Epithelial cell of esophagus (primary cell): Measurements from ENCODE around the gene NKX1-2.

ENCODE experiments used
- DNase-seq: peaks from one replicate; pipeline ENCODE4 v3.0.0; 2010; ENCODE audit warnings: low read depth
- H3K4me3 ChIP-seq: 2 replicates; pipeline ENCODE4 v1.5.1; 2011; ENCODE audit warnings: mild to moderate bottlenecking, low read length, control low read depth
- CTCF ChIP-seq: IDR thresholded peaks from 2 replicates; pipeline ENCODE4 v1.5.1; 2011; ENCODE audit warnings: low read depth, mild to moderate bottlenecking, low read length, control low read depth, inconsistent platforms; ENCODE audit not compliant: insufficient read depth; ENCODE audit errors: missing control alignments

Gene NKX1-2

GRCh38 chr10:124417895-124418725 is 31.7 kb downstream of the NKX1-2 start:
- no peak for TF ChIP-seq CTCF
- DNase-seq: peak; percentile 52
- peak overlapping the region; percentile 69 for H3K4me3 ChIP-seq

- H3K4me3 ChIP-seq: no peak overlapping the region
- no peak for TF ChIP-seq CTCF
- peak; percentile 19 for DNase-seq
These were observed 33.1 kb downstream of the NKX1-2 start for GRCh38 chr10:124416733-124417132.

- no peak for DNase-seq
- TF ChIP-seq CTCF: no peak
- no peak overlapping the region for H3K4me3 ChIP-seq
These were observed 34.6 kb downstream of the NKX1-2 start for GRCh38 chr10:124415210-124415609.

GRCh38 chr10:124414076-124414475 is 35.8 kb downstream of the NKX1-2 start:
- no peak for TF ChIP-seq CTCF
- peak; percentile 53 for DNase-seq
- H3K4me3 ChIP-seq: peak overlapping the region; percentile 16

- no peak overlapping the region for H3K4me3 ChIP-seq
- no peak for TF ChIP-seq CTCF
- no peak for DNase-seq
These were observed 40.1 kb downstream of the NKX1-2 start for GRCh38 chr10:124409696-124410095.

GRCh38 chr10:124408357-124408756 is 41.5 kb downstream of the NKX1-2 start:
- no peak for DNase-seq
- TF ChIP-seq CTCF: no peak
- no peak overlapping the region for H3K4me3 ChIP-seq

GRCh38 chr10:124407456-124407855 is 42.4 kb downstream of the NKX1-2 start:
- no peak overlapping the region for H3K4me3 ChIP-seq
- no peak for DNase-seq
- TF ChIP-seq CTCF: no peak
